ENCODE results near the gene ZNF132.
"Not testable (repeated sequence)": the region's sequence is repeated elsewhere in the genome, so short reads cannot be mapped to it uniquely, and the experiment has no call there.

ZNF132 gene

DNA sequence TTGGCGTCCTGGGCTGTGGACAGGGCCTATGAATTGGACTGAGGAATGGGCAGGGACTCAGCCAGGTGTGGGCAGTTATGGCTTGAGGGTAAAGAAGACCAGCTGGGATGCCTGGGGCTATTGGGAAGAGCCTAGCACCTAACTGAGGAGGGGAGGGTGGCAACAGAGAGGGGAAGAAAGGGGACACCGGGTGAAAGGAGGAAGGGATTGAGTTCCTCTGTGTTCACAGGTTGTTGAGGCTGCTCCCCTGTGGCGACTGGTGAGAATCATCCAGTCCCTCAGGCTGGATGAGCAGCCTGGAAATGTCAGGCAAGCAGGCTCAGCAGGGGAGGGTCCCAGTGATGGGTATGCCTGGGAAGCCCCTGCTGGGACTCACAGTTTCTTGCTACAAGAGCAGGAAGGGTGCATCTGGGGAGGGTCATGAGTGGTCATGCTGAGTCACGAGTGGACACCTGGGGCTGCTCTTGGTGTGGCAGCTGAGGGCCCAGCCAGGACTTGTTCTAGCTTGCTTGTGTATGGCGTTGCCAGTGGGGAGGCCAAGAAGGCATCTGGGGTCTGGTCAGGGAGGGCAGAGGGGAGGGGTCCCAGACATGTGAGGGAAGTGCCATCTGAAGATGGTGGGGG, 28.4 kb upstream of the ZNF132 start:
- DNase-seq (ENCODE audit: low read depth in 2 of 2) = no peak

- DNase-seq (ENCODE audit: low read depth in 2 of 2) = peak; percentile 98 to 99
Observed at GRCh38 chr19:58466760-58467589, 27.0 kb upstream of the ZNF132 start, which contains the start of gene ZNF324. ZNF324 (plus strand) TSS chr19:58467080; CDS start chr19:58469186, 2,106 bp downstream.

DNA sequence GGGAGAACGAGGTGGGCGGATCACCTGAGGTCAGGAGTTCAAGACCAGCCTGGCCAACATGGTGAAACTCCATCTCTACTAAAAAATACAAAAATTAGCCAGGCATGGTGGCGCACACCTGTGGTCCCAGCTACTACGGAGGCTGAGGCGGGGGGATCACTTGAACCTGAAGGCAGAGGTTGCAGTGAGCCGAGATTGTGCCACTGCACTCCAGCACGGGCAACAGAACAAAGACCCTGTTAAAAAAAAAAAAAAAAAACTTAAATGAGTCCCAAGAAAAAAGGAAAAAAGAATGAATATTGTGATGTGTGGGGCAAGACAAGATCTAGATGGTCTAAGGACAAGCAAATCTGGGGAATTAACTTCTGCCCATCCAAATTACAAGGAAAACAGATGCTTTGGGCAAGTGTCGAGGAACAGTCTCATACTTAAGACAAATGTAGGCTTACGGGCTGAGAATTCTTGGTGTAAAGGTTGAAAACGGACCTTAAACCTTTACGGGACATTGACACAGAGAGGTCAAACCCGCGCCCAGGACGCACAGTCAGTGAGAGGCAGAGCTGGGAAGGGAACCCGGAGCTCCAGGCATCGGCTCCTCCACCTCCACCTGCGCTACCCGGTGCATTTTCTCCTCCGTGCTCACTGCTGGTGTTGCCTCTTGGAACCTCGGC, 26.3 kb upstream of the ZNF132 start:
- no peak for DNase-seq (ENCODE audit: low read depth in 2 of 2)

GRCh38 chr19:58460039-58460438, 20.1 kb upstream of the ZNF132 start:
- no peak for DNase-seq (ENCODE audit: low read depth in 2 of 2)

GRCh38 chr19:58456111-58456510, 16.2 kb upstream of the ZNF132 start:
- DNase-seq (ENCODE audit: low read depth in 2 of 2) = no peak

GRCh38 chr19:58455306-58455705, 15.4 kb upstream of the ZNF132 start:
- DNase-seq (ENCODE audit: low read depth in 2 of 2) = no peak

- no peak for DNase-seq (ENCODE audit: low read depth in 2 of 2)
Observed at GRCh38 chr19:58453743-58454142, 13.8 kb upstream of the ZNF132 start.

DNA sequence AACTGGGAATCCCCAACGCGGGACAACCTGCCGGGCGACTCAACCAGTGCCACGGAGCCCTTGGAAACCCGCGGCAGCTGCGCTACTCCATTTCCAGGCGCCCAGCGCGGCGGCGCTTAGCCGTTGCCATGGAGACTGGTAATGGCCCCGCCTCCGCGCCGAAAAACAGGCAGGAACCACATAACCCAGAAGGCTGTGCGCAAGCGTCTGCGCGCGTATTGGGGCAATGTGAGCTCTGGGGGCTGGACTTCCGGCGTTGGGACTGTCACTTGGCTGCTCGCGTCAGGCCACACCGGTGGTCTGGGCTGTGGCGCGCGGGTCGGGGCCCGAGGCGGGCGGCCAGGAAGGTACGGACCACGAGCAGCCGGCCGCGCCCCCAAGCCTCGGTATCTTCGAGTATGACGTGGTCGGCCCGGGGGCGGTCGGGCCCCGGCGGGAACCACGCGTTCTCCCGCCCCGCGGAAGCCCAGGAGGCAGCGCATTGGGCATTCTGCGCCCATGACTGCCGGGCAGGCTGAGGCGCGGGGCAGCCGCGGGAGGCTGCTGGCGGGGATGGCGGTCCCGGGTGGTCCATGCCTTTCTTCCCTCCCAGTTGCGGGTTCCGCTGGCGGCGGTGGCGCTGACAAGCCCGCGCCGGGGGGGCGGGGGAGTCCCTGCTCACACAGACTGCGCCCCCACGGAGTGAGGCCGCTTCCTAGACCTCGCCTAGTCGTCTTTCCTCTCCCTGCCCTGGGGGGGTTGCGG, 11.6 kb upstream of the ZNF132 start, which contains the start of gene ZNF324B:
Gene ZNF324B (plus strand): TSS at position 265 of the 744 bp plus-strand sequence. CDS start 2,080 bp downstream, outside the sequence.
- peak; percentile 92 to 95 for DNase-seq (ENCODE audit: low read depth in 2 of 2)

DNA sequence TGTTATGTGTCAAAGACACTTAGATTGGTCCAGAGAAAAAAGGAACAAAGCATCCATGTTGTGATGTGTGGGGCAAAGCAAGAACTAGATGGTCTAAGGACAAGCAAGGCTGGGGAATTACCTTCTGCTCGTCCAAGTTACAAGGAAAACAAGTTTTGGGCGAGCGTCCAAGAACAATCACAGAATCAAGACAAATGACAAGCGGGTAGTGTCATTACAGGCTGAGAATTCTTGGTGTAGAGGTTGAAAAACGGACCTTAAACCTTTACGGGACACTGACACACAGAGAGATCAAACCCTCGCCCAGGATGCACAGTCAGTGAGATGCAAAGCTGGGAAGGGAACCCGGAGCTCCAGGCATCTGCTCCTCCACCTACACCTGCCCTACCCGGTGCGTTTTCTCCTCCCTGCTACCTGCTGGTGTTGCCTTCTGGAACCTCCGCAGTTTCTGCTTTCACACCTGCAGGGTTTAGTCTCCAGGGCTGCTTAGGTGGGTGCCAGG, 11.0 kb upstream of the ZNF132 start:
- DNase-seq (ENCODE audit: low read depth in 2 of 2) = no peak

GRCh38 chr19:58449980-58450379, 10.0 kb upstream of the ZNF132 start:
- not testable (repeated sequence) for DNase-seq (ENCODE audit: low read depth in 2 of 2)

DNA sequence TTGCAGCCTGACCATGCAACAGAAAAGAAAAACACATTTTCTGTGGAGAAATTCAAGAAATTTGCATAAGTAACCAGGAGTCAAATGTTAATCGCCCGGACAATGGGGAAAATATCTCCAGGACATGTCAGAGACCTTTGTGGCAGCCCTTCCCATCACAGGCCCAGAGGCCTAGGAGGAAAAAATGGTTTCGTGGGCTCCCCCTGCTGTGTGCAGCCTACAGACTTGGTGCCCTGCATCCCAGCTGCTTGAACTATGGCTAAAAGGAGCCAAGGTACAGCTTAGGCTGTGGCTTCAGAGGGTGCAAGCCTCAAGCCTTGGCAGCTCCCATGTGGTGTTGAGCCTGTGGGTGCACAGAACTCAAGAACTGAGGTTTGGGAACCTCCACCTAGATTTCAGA, 8.9 kb upstream of the ZNF132 start:
- DNase-seq (ENCODE audit: low read depth in 2 of 2) = not testable (repeated sequence)

DNA sequence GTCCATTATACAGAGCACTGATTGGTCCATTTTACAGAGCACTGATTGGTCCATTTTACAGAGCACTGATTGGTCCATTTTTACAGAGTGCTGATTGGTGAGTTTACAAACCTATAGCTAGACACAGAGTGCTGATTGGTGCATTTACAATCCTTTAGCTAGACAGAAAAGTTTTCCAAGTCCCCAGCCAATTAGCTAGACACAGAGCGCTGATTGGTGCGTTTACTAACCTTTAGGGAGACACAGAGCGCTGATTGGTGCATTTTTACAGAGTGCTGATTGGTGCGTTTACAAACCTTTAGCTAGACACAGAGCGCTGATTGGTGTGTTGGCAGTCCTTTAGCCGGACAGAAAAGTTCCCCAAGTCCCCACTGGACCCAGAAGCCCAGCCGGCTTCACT, 3.0 kb upstream of the ZNF132 start:
- DNase-seq (ENCODE audit: low read depth in 2 of 2) = not testable (repeated sequence)

- DNase-seq (ENCODE audit: low read depth in 2 of 2) = no peak
Observed at GRCh38 chr19:58440556-58440955, 603 bp upstream of the ZNF132 start.

- DNase-seq (ENCODE audit: low read depth in 2 of 2) = no peak
Observed at GRCh38 chr19:58434217-58434616, 5.7 kb downstream of the ZNF132 start.

DNA sequence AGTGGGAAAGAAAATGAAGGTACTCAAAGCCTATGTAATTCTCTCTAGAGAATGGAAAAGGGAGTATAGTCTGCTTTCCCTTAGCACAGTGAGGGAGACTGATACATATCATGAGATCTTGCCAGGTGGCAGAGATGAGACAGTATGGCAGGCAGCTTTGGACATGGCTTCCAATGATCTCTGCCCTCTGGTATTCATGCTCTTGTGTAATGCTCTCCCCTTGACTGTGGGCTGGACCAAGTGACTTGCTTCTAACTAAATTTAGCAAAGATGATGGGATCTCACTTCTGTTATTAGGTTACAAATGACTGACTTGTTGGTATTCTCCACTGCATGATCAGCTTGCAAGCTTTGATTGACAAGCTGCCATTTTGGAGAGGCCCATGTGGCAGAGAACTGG, 10.2 kb downstream of the ZNF132 start:
- DNase-seq (ENCODE audit: low read depth in 2 of 2) = no peak

DNA sequence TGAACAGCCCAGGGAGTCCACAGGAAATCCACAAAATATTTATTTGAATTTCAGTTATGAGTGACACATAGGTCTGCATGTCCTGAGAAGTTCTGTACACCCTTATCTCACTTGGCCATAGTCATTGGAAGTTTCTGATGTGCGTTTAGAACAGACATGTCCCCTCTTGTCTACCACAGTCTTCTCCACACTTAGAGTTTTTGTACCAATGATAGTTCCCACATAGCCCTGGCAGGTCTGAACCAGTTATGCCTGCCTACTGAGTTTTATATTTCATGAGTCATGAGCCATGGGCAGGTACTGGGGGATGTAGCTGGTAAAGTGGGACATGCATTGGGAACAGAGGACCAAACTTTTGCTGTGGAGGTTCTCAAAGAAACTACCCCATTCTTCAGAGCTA, 11.3 kb downstream of the ZNF132 start:
- DNase-seq (ENCODE audit: low read depth in 2 of 2) = no peak

DNA sequence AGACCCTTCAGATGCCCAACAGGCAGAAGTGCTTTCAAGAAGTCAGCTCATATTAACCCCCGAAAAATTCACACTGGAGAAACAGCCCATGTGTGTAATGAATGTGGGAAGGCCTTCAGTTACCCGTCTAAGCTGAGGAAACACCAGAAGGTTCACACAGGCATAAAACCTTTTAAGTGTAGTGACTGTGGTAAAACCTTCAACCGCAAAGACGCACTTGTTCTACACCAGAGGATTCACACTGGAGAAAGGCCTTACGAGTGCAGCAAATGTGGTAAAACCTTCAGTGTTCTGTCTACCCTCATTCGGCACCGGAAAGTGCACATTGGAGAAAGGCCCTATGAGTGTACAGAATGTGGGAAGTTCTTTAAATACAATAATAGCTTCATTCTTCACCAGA, 22.9 kb downstream of the ZNF132 start:
- no peak for DNase-seq (ENCODE audit: low read depth in 2 of 2)

DNA sequence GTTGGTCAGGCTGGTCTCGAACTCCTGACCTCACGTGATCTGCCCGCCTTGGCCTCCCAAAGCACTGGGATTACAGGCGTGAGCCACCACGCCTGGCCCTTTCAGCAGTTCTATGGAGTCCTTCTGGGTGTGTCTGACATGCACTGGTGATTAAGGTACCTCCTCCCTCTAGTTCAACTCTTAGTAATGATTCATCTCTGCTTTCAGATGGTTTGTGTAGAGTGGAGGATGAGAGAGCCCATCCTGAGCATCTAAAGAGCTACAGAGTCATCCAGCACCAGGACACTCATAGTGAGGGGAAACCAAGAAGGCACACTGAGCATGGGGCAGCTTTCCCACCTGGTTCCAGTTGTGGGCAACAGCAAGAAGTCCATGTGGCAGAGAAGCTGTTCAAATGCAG, 23.3 kb downstream of the ZNF132 start:
- no peak for DNase-seq (ENCODE audit: low read depth in 2 of 2)

DNA sequence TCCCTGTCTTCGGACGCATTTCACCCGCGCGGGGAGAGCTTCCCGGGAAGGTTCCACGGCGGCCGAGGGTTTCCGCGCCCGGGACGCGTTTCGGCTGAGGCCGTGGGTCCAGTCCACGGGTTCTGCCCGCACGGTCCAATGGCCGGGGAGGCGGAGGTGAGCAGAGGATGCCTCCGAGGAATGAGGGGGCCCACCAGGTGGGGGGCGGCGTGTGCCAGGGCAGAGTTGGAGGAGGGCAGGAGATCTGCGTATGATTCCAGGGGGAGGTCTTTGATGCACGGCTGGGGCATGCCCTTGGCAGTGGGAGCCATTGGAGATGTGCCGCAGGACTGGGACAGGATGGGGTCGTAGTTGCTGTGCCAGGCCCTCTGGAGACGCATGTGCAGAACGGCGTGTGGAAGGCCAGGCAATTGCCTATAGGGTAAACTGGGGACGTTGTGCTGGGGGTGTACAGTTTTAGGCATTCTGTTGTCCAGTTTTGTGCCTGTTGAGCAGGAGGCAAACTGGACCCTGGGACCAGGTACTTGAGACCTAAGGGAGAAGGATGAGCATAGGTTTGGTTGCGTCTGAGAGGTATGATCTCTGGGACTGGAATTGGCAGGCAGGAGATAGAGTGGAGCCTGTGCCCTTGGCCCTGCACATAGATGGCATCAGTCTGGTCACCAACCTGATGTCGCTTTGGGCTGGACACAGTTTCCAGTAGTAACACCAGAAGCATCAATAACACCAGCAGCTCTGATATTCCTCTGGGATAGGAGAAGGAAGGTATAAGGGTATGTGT, 30.8 kb downstream of the ZNF132 start:
- DNase-seq (ENCODE audit: low read depth in 2 of 2) = no peak

DNA sequence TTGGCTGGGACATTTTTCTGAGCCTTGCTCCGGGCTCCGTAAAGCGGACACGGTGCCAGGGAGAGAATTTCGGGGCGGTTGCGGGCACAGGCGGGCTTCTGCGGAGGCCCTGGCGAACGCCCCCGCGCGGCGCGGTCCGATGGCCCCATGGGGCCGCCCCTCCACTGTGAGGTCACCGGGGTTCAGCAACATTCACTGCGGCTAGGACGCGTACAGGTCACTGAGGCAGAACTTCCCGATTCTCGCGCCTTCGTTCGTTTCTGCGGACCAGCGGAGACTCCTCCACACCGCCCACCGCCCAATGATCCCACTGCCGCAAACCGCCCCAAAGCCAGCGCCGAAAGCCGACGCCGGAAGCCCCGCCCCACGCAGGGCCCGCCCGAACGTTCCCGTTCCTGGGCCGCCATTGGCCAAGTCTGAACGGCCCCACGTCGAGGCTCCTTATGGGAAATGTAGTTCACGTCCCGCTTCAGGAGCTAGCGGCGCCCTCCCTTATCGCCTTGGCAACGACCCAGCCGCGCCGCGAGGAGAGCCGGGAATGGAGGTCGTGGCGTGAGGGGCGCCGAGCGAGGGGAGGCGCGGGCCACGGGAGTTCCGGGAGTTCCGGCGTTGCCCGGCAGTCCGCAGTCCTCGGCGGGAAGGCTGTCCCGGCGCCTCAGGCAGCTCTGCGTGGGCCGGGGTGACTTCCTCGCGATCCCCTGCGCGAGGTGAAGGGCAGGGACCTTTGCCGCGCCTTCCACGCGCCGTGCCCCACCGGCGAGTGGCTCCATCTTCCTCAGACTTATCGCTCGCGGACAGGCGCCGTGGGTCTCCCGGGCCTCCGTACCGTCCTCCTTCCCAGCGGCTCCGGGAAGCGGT, 31.6 kb downstream of the ZNF132 start, which contains the start of gene ZNF584:
Gene ZNF584 (plus strand): TSS at position 498 of the 858 bp plus-strand sequence. CDS start 499 bp downstream, outside the sequence.
- DNase-seq (ENCODE audit: low read depth in 2 of 2) = peak; percentile 90 to 93
